Breast epithelium (tissue), 4 donors: ENCODE data around the gene SLC48A1. TPM values are rescaled to one million over a fixed set of nuclear protein-coding genes. Genes with fewer than 3 reads are reported as not detected.

Source experiments
- DNase-seq, 2 donors: peaks; one replicate each; pipeline ENCODE4 v3.0.0-alpha.2; 2019; ENCODE audit warnings: low spot score in 2 of 2
- H3K27ac ChIP-seq, 2 donors: fragments of 200-600 bp; sonication (generic) in 1 of 2; one replicate each; pipeline ENCODE4 v1.5.1; 2016 to 2019; ENCODE audit warnings: mild to moderate bottlenecking in 1 of 2
- H3K27me3 ChIP-seq, 2 donors: fragments of 200-600 bp; sonication (generic) in 1 of 2; one replicate each; pipeline versions ENCODE4 v1.5.1 to v1.6.0; 2017 to 2019; ENCODE audit warnings: control low read depth in 1 of 2, mild to moderate bottlenecking in 1 of 2
- H3K36me3 ChIP-seq: fragments of 200-600 bp; one replicate; pipeline ENCODE4 v1.5.1; 2019
- H3K4me1 ChIP-seq, 2 donors: fragments of 200-600 bp; sonication (generic); one replicate each; pipeline ENCODE4 v1.5.1; 2016 to 2019; ENCODE audit warnings: control low read depth in 1 of 2
- H3K4me3 ChIP-seq, 3 donors: fragments of 200-600 bp; sonication (generic); 1 replicate in 2 of 3; 2 replicates in 1 of 3; pipeline ENCODE4 v1.5.1; 2016 to 2019; ENCODE audit warnings: mild to moderate bottlenecking in 3 of 3, moderate library complexity in 2 of 3
- H3K9me3 ChIP-seq, 2 donors: fragments of 200-600 bp; sonication (generic) in 1 of 2; one replicate each; pipeline ENCODE4 v1.5.1; 2016 to 2019; ENCODE audit warnings: control low read depth in 1 of 2
- POLR2A ChIP-seq: fragments of 450-650 bp; IDR thresholded peaks from one replicate; pipeline ENCODE4 v1.6.1; 2016; ENCODE audit warnings: antibody characterized with exemption, mild to moderate bottlenecking, moderate library complexity
- POLR2AphosphoS5 ChIP-seq, 3 donors: sonication (generic); formaldehyde crosslinking; IDR thresholded peaks; one replicate each; pipeline ENCODE4 v1.6.1; 2017; ENCODE audit warnings: antibody characterized with exemption in 3 of 3
- intact Hi-C: fragments of 100-400 bp; cut with DNase I; formaldehyde crosslinking; loops from one replicate; pipeline ENCODE4 v1.15.1; 2023; ENCODE audit warnings: low total_unique reads
- total RNA-seq, 3 donors: library from RNA; depleted of rRNA; stranded (reverse); fragments of >200 nt; gene quantifications; one replicate each; pipeline ENCODE4 v1.1.0, GENCODE V29; 2016
- TF ChIP-seq, protein P1 (sequence below), 3 donors: fragments of 450-650 bp; IDR thresholded peaks; one replicate each; pipeline ENCODE4 v1.5.1; 2016 to 2017; ENCODE audit warnings: antibody characterized with exemption in 3 of 3, mild to moderate bottlenecking in 3 of 3, moderate library complexity in 3 of 3

SLC48A1 gene
- total RNA-seq, 3 donors from 2014 or later: 27.5 to 51.5 (median 30.6) TPM

- Histone ChIP-seq H3K9me3 (no peaks in the 10 kb centered on the region), H3K27ac (peak overlapping the region; percentile 98 to 100), H3K4me1 (peaks cover 39 to 48% of the 10 kb centered on the region in 2 donors), H3K27me3 (no peaks in the 10 kb centered on the region), H3K36me3 (no peaks in the 10 kb centered on the region), H3K4me3 (peak overlapping the region; percentile 75 to 99 (median 91))
- peak; percentile 85 to 94 for DNase-seq
- peak; percentile 62 to 74 (median 64) for TF ChIP-seq POLR2AphosphoS5 (IDR thresholded peaks at IDR 0.05)
- TF ChIP-seq, protein P1, sequence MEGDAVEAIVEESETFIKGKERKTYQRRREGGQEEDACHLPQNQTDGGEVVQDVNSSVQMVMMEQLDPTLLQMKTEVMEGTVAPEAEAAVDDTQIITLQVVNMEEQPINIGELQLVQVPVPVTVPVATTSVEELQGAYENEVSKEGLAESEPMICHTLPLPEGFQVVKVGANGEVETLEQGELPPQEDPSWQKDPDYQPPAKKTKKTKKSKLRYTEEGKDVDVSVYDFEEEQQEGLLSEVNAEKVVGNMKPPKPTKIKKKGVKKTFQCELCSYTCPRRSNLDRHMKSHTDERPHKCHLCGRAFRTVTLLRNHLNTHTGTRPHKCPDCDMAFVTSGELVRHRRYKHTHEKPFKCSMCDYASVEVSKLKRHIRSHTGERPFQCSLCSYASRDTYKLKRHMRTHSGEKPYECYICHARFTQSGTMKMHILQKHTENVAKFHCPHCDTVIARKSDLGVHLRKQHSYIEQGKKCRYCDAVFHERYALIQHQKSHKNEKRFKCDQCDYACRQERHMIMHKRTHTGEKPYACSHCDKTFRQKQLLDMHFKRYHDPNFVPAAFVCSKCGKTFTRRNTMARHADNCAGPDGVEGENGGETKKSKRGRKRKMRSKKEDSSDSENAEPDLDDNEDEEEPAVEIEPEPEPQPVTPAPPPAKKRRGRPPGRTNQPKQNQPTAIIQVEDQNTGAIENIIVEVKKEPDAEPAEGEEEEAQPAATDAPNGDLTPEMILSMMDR (IDR thresholded peaks at IDR 0.05): no peak
- intact Hi-C loops: no loop called here
Observed at GRCh38 chr12:47820631-47821345, 47.8 kb downstream of the SLC48A1 start.

GRCh38 chr12:47821346-47821706 lies 48.3 kb downstream of the SLC48A1 start:
- H3K27me3 ChIP-seq: no peaks in the 10 kb centered on the region
- intact Hi-C loops: no loop called here
- H3K4me3 ChIP-seq: peak overlapping the region in 1 of 3 donors; percentile 99
- TF ChIP-seq POLR2A (no peak), POLR2AphosphoS5 (IDR thresholded peaks at IDR 0.05) (no peak)
- TF ChIP-seq, protein P1 (IDR thresholded peaks at IDR 0.05): no peak
- peak overlapping the region; percentile 98 to 100 for H3K27ac ChIP-seq
- no peaks in the 10 kb centered on the region for H3K9me3 ChIP-seq
- no peak for DNase-seq
- H3K36me3 ChIP-seq: no peaks in the 10 kb centered on the region
- peaks cover 39 to 48% of the 10 kb centered on the region in 2 donors for H3K4me1 ChIP-seq

- peaks cover 36 to 38% of the 10 kb centered on the region in 2 donors for H3K4me1 ChIP-seq
- H3K27me3 ChIP-seq: no peaks in the 10 kb centered on the region
- no peak for DNase-seq
- TF ChIP-seq POLR2A (no peak), POLR2AphosphoS5 (IDR thresholded peaks at IDR 0.05) (no peak)
- TF ChIP-seq, protein P1 (IDR thresholded peaks at IDR 0.05): no peak
- no peaks in the 10 kb centered on the region for H3K36me3 ChIP-seq
- H3K9me3 ChIP-seq: no peaks in the 10 kb centered on the region
- H3K27ac ChIP-seq: peak overlapping the region; percentile 98 to 100
- intact Hi-C loops: no loop called here
- H3K4me3 ChIP-seq: no peak overlapping the region
Observed at GRCh38 chr12:47822401-47822800, 49.4 kb downstream of the SLC48A1 start.

DNA sequence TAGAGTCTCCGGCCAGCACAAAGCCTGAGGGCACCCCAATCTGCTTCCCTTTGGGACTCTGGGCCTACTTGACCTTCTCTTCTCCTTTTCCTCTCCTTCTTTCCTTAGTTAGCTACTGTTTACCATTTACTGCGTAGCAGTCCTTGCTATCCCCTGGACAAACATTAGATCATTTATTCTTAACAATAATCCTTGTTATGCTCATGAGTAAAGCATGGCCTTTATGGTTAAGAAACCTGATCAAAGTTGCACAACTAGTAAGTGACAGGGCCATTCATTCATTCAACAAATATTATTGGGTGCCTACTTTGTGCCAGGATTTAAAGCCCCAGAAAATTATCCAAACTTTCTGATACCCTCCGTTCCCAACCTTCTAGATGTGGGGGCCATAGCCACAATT lies 49.8 kb downstream of the SLC48A1 start:
- no peak for DNase-seq
- Histone ChIP-seq H3K4me3 (no peak overlapping the region), H3K4me1 (peaks cover 32 to 34% of the 10 kb centered on the region in 2 donors), H3K36me3 (no peaks in the 10 kb centered on the region), H3K9me3 (no peaks in the 10 kb centered on the region), H3K27me3 (no peaks in the 10 kb centered on the region), H3K27ac (peak overlapping the region; percentile 98 to 100)
- intact Hi-C loops: no loop called here
- no peak for TF ChIP-seq POLR2AphosphoS5 (IDR thresholded peaks at IDR 0.05)

DNA sequence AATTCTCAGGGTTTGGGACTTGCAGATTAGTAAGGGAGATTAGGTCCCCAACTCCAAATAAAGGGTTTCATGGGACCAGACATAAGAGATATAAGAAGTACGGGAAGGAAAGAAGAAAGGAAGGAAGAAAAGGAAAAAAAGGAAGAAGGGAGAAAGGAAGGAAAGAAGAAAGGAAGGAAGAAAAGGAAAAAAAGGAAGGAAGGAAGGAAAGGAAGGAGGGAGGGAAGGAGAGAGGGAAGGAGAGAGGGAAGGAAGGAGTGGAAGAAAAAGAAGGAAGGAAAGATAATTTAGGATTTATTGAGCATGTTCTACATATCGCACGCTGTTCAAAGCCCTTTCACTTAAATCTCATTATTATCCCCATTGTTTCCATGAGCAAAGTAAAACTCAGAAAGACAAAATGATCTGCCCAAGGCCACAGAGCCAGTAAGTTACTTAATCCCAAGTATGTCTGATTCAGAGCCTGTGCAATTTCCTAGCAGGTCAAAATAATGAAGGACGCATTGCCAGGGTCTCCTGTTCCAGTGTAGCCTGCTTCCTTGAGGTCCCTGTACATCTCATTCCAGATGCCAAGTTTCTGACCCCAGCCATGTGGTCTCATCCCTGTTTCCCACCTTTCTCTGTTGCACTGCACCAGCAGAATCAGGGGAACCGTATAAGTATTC lies 50.5 kb downstream of the SLC48A1 start:
- H3K9me3 ChIP-seq: no peaks in the 10 kb centered on the region
- peaks cover 34 to 38% of the 10 kb centered on the region in 2 donors for H3K4me1 ChIP-seq
- H3K27ac ChIP-seq: peak overlapping the region; percentile 98 to 100
- no peak overlapping the region for H3K4me3 ChIP-seq
- H3K27me3 ChIP-seq: no peaks in the 10 kb centered on the region
- intact Hi-C loops: no loop called here
- no peaks in the 10 kb centered on the region for H3K36me3 ChIP-seq
- no peak for TF ChIP-seq POLR2A
- TF ChIP-seq POLR2AphosphoS5 (IDR thresholded peaks at IDR 0.05): no peak
- TF ChIP-seq, protein P1 (IDR thresholded peaks at IDR 0.05): no peak
- DNase-seq: no peak
